Measurements from ENCODE around the gene BPIFB3. TPM values are rescaled to one million over a fixed set of nuclear protein-coding genes. Genes with fewer than 3 reads are reported as not detected.

BPIFB3 gene
- polyA plus RNA-seq, 4 donors, result not detected

- DNase-seq (ENCODE audit: low read depth in 4 of 4, low spot score in 2 of 4), result no peak
Measured at GRCh38 chr20:33059741-33060390, 6.2 kb downstream of the BPIFB3 start.

- DNase-seq (ENCODE audit: low read depth in 4 of 4, low spot score in 2 of 4), result no peak
Measured at GRCh38 chr20:33061658-33062028, 7.9 kb downstream of the BPIFB3 start.

- no peak for DNase-seq (ENCODE audit: low read depth in 4 of 4, low spot score in 2 of 4)
Measured at GRCh38 chr20:33062105-33062824, 8.6 kb downstream of the BPIFB3 start.

- no peak for DNase-seq (ENCODE audit: low read depth in 4 of 4, low spot score in 2 of 4)
Measured at GRCh38 chr20:33062825-33063149, 9.1 kb downstream of the BPIFB3 start.

GRCh38 chr20:33063271-33063670, 9.6 kb downstream of the BPIFB3 start:
- no peak for DNase-seq (ENCODE audit: low read depth in 4 of 4, low spot score in 2 of 4)

- DNase-seq (ENCODE audit: low read depth in 4 of 4, low spot score in 2 of 4), result no peak
Measured at GRCh38 chr20:33064572-33065287, 11.0 kb downstream of the BPIFB3 start.

- DNase-seq (ENCODE audit: low read depth in 4 of 4, low spot score in 2 of 4), result no peak
Measured at GRCh38 chr20:33065785-33066184, 12.1 kb downstream of the BPIFB3 start.

- DNase-seq (ENCODE audit: low read depth in 4 of 4, low spot score in 2 of 4), result no peak
Measured at GRCh38 chr20:33067806-33068205, 14.1 kb downstream of the BPIFB3 start.

- DNase-seq (ENCODE audit: low read depth in 4 of 4, low spot score in 2 of 4), result no peak
Measured at GRCh38 chr20:33068251-33068939, 14.7 kb downstream of the BPIFB3 start.

GRCh38 chr20:33069673-33070072, 16.0 kb downstream of the BPIFB3 start:
- DNase-seq (ENCODE audit: low read depth in 4 of 4, low spot score in 2 of 4), result no peak

GRCh38 chr20:33070111-33071053, 16.7 kb downstream of the BPIFB3 start:
- DNase-seq (ENCODE audit: low read depth in 4 of 4, low spot score in 2 of 4), result no peak

- no peak for DNase-seq (ENCODE audit: low read depth in 4 of 4, low spot score in 2 of 4)
Measured at GRCh38 chr20:33071198-33071597, 17.5 kb downstream of the BPIFB3 start.

- DNase-seq (ENCODE audit: low read depth in 4 of 4, low spot score in 2 of 4), result no peak
Measured at GRCh38 chr20:33072362-33072761, 18.7 kb downstream of the BPIFB3 start.

GRCh38 chr20:33072813-33073212, 19.1 kb downstream of the BPIFB3 start:
- no peak for DNase-seq (ENCODE audit: low read depth in 4 of 4, low spot score in 2 of 4)

GRCh38 chr20:33074675-33075074, 21.0 kb downstream of the BPIFB3 start:
- DNase-seq (ENCODE audit: low read depth in 4 of 4, low spot score in 2 of 4), result no peak

GRCh38 chr20:33075281-33075680, 21.6 kb downstream of the BPIFB3 start:
- DNase-seq (ENCODE audit: low read depth in 4 of 4, low spot score in 2 of 4), result no peak

GRCh38 chr20:33076662-33077372, 23.1 kb downstream of the BPIFB3 start:
- no peak for DNase-seq (ENCODE audit: low read depth in 4 of 4, low spot score in 2 of 4)

GRCh38 chr20:33079259-33079658, 25.6 kb downstream of the BPIFB3 start, which contains the start of gene BPIFB4:
Gene BPIFB4 (plus strand): TSS chr20:33079643. CDS start chr20:33081527, 1,884 bp downstream.
- no peak for DNase-seq (ENCODE audit: low read depth in 4 of 4, low spot score in 2 of 4)

- DNase-seq (ENCODE audit: low read depth in 4 of 4, low spot score in 2 of 4), result no peak
Measured at GRCh38 chr20:33081411-33082154, 27.9 kb downstream of the BPIFB3 start.
